HEK293 (cell line): ENCODE data around the gene C2orf66.
A peak's percentile ranks its signal among the peaks of the same experiment; 100 is the strongest.

Experiments used
- CTCF ChIA-PET: fragments of 350-600 bp; formaldehyde crosslinking; extraction: SDS; loops from one replicate; lab custom pipeline; 2021; ENCODE audit warnings: antibody characterized with exemption; lab: Yijun Ruan, JAX
- POLR2A ChIA-PET: fragments of 300-600 bp; formaldehyde crosslinking; extraction: SDS; loops from one replicate; lab custom pipeline; 2020; ENCODE audit warnings: antibody characterized with exemption, inconsistent platforms; lab: Yijun Ruan, JAX
- H3K27ac ChIP-seq: fragments of 200-500 bp; sonication (Bioruptor generic); 2 replicates; pipeline ENCODE4 v1.5.1; 2014; ENCODE audit warnings: low read depth, low read length, control low read depth, inconsistent platforms; ENCODE audit errors: extremely low read depth
- H3K36me3 ChIP-seq, 2 experiments: fragments of 200-500 bp in 1 of 2; sonication (Bioruptor generic) in 1 of 2; 1 replicate in 1 of 2; 2 replicates in 1 of 2; pipeline ENCODE4 v1.5.1; 2014 to 2017; ENCODE audit warnings: inconsistent platforms in 2 of 2, low read length in 2 of 2; ENCODE audit not compliant: control insufficient read depth in 2 of 2, insufficient read depth in 1 of 2
- H3K4me1 ChIP-seq: fragments of 200-500 bp; sonication (Bioruptor generic); 2 replicates; pipeline ENCODE4 v1.5.1; 2014; ENCODE audit warnings: mild to moderate bottlenecking, low read length, inconsistent platforms; ENCODE audit not compliant: control insufficient read depth, insufficient read depth
- H3K4me3 ChIP-seq: 2 replicates; pipeline ENCODE4 v1.5.1; 2011; ENCODE audit warnings: low read depth, mild to moderate bottlenecking, control low read depth, low read length, moderate library complexity
- H3K9me3 ChIP-seq: fragments of 200-500 bp; sonication (Bioruptor generic); 2 replicates; pipeline ENCODE4 v1.5.1; 2014; ENCODE audit warnings: low read depth, low read length, inconsistent platforms; ENCODE audit not compliant: control insufficient read depth, insufficient read depth
- FEZF1 ChIP-seq: fragments of 450-650 bp; formaldehyde crosslinking; IDR thresholded peaks from 2 replicates; pipeline ENCODE4 v1.5.1; 2016; ENCODE audit warnings: missing biosample characterization, missing genetic modification characterization
- GFI1B ChIP-seq: fragments of 450-650 bp; formaldehyde crosslinking; IDR thresholded peaks from 2 replicates; pipeline ENCODE4 v1.5.1; 2016; ENCODE audit warnings: missing biosample characterization, missing genetic modification characterization
- HOXD13 ChIP-seq: sonication (generic); formaldehyde crosslinking; IDR thresholded peaks from 2 replicates; pipeline ENCODE4 v1.8.0; 2022; ENCODE audit warnings: missing genetic modification reagents, borderline replicate concordance
- MZF1 ChIP-seq: fragments of 450-650 bp; formaldehyde crosslinking; IDR thresholded peaks from 2 replicates; pipeline ENCODE4 v1.5.1; 2017; ENCODE audit warnings: missing biosample characterization, missing genetic modification characterization, borderline replicate concordance
- ZBTB11 ChIP-seq: fragments of 450-650 bp; formaldehyde crosslinking; conservative IDR thresholded peaks from 2 replicates; pipeline ENCODE4 v1.5.1; 2016; ENCODE audit warnings: low read depth, missing biosample characterization, missing genetic modification characterization
- ZBTB48 ChIP-seq: fragments of 450-650 bp; formaldehyde crosslinking; IDR thresholded peaks from 2 replicates; pipeline ENCODE4 v1.5.1; 2016; ENCODE audit warnings: missing biosample characterization, missing genetic modification characterization
- ZBTB8A ChIP-seq: fragments of 450-650 bp; formaldehyde crosslinking; IDR thresholded peaks from 2 replicates; pipeline ENCODE4 v1.5.1; 2016; ENCODE audit warnings: missing biosample characterization, missing genetic modification characterization
- ZNF133 ChIP-seq: fragments of 450-650 bp; formaldehyde crosslinking; IDR thresholded peaks from 2 replicates; pipeline ENCODE4 v1.5.1; 2016; ENCODE audit warnings: missing biosample characterization, missing genetic modification characterization
- ZNF146 ChIP-seq: fragments of 450-650 bp; formaldehyde crosslinking; IDR thresholded peaks from 2 replicates; pipeline ENCODE4 v1.5.1; 2016; ENCODE audit warnings: missing biosample characterization, missing genetic modification characterization
- ZNF155 ChIP-seq: fragments of 450-650 bp; formaldehyde crosslinking; IDR thresholded peaks from 2 replicates; pipeline ENCODE4 v1.5.1; 2016; ENCODE audit warnings: missing biosample characterization, missing genetic modification characterization
- ZNF266 ChIP-seq: fragments of 450-650 bp; formaldehyde crosslinking; IDR thresholded peaks from 2 replicates; pipeline ENCODE4 v1.5.1; 2016; ENCODE audit warnings: missing biosample characterization, missing genetic modification characterization, low read depth
- ZNF302 ChIP-seq: fragments of 450-650 bp; formaldehyde crosslinking; IDR thresholded peaks from 2 replicates; pipeline ENCODE4 v1.5.1; 2016; ENCODE audit warnings: missing biosample characterization, missing genetic modification characterization, low read depth
- ZNF335 ChIP-seq: fragments of 450-650 bp; formaldehyde crosslinking; conservative IDR thresholded peaks from 2 replicates; pipeline ENCODE4 v1.5.1; 2016; ENCODE audit warnings: missing biosample characterization, missing genetic modification characterization
- ZNF366 ChIP-seq: fragments of 450-650 bp; formaldehyde crosslinking; conservative IDR thresholded peaks from 2 replicates; pipeline ENCODE4 v1.5.1; 2016; ENCODE audit warnings: missing biosample characterization, missing genetic modification characterization
- ZNF600 ChIP-seq: fragments of 450-650 bp; formaldehyde crosslinking; IDR thresholded peaks from 2 replicates; pipeline ENCODE4 v1.5.1; 2016; ENCODE audit warnings: missing biosample characterization, missing genetic modification characterization
- ZNF654 ChIP-seq: fragments of 450-650 bp; formaldehyde crosslinking; IDR thresholded peaks from 2 replicates; pipeline ENCODE4 v1.5.1; 2016; ENCODE audit warnings: low read depth, missing biosample characterization, missing genetic modification characterization
- ZNF677 ChIP-seq: fragments of 450-650 bp; IDR thresholded peaks from 2 replicates; pipeline ENCODE4 v1.5.0; 2018; ENCODE audit warnings: missing biosample characterization, mild to moderate bottlenecking, missing genetic modification characterization, moderate library complexity
- ZNF776 ChIP-seq: fragments of 450-650 bp; formaldehyde crosslinking; IDR thresholded peaks from 2 replicates; pipeline ENCODE4 v1.5.0; 2017; ENCODE audit warnings: missing biosample characterization, missing genetic modification characterization, borderline replicate concordance
- TF ChIP-seq, protein P1 (sequence below): fragments of 450-650 bp; formaldehyde crosslinking; IDR thresholded peaks from 2 replicates; pipeline ENCODE4 v1.5.1; 2016; ENCODE audit warnings: missing biosample characterization, missing genetic modification characterization
- TF ChIP-seq, protein P2 (sequence below): fragments of 450-650 bp; formaldehyde crosslinking; IDR thresholded peaks from 2 replicates; pipeline ENCODE4 v1.5.1; 2017; ENCODE audit warnings: missing biosample characterization, missing genetic modification characterization
- TF ChIP-seq, protein P3 (sequence below): fragments of 450-650 bp; formaldehyde crosslinking; IDR thresholded peaks from 2 replicates; pipeline ENCODE4 v1.5.1; 2016; ENCODE audit warnings: missing biosample characterization, missing genetic modification characterization

Gene C2orf66

DNA sequence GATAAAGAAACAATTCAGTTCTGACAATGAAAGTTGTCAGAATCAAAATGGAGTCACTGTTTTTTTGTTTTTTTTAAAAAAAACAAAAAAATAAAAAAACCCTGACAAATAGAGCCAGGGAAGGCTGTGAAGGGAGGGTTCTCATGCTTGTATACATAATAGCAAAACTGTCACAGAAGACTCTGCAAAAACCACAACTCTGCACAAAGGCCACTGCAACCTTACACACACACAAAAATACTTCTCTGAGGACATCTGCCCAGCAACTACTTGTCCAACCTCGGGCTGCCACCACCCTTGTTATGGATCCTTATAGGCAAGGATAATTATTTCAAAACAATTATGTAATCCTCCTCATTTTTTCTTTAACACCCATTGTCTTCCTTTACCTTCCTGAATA is 41.9 kb upstream of the C2orf66 start:
- Histone ChIP-seq H3K9me3 (no peaks in the 10 kb centered on the region), H3K4me3 (no peak overlapping the region), H3K36me3 (peaks cover 6 to 7% of the 10 kb centered on the region in 2 experiments; a peak in 2 of 3 replicates), H3K4me1 (peaks cover 11% of the 10 kb centered on the region; the same call in 1 of the 2 replicates)
- CTCF ChIA-PET, result interaction anchor here (0.6 to 0.7 kb wide), 4 partner anchors 50 to 400 kb away, joined by 3 to 4 read pairs (median 4); no protein-coding TSS in a partner anchor
- TF ChIP-seq, protein P1, sequence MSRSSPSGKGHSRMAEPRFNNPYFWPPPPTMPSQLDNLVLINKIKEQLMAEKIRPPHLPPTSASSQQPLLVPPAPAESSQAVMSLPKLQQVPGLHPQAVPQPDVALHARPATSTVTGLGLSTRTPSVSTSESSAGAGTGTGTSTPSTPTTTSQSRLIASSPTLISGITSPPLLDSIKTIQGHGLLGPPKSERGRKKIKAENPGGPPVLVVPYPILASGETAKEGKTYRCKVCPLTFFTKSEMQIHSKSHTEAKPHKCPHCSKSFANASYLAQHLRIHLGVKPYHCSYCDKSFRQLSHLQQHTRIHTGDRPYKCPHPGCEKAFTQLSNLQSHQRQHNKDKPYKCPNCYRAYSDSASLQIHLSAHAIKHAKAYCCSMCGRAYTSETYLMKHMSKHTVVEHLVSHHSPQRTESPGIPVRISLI (tag by site-specific recombination), result peak; percentile 48; the same call in 1 of the 2 replicates
- TF ChIP-seq ZNF600 (tag by site-specific recombination) (peak; percentile 58; the same call in 1 of the 2 replicates), GFI1B (tag by site-specific recombination) (no peak), ZNF335 (no peak)
- TF ChIP-seq, all 188 proteins: peak for 2
- H3K27ac ChIP-seq, result no peak overlapping the region
- POLR2A ChIA-PET, result no interaction called here

GRCh38 chr2:196849895-196850294 is 40.7 kb upstream of the C2orf66 start:
- ChIA-PET POLR2A (no interaction called here), CTCF (interaction anchor here (0.6 to 1.2 kb wide), 2 partner anchors 264 to 321 kb away, joined by 3 to 4 read pairs; no protein-coding TSS in a partner anchor)
- Histone ChIP-seq H3K9me3 (no peaks in the 10 kb centered on the region), H3K36me3 (peaks cover 11 to 14% of the 10 kb centered on the region in 2 experiments; a peak in 2 of 3 replicates), H3K4me3 (no peak overlapping the region), H3K27ac (no peak overlapping the region), H3K4me1 (peaks cover 11% of the 10 kb centered on the region; the same call in 1 of the 2 replicates)
- no peak for TF ChIP-seq HOXD13 (CRISPR knock-in tag)
- TF ChIP-seq, protein P2, sequence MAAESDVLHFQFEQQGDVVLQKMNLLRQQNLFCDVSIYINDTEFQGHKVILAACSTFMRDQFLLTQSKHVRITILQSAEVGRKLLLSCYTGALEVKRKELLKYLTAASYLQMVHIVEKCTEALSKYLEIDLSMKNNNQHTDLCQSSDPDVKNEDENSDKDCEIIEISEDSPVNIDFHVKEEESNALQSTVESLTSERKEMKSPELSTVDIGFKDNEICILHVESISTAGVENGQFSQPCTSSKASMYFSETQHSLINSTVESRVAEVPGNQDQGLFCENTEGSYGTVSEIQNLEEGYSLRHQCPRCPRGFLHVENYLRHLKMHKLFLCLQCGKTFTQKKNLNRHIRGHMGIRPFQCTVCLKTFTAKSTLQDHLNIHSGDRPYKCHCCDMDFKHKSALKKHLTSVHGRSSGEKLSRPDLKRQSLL, result peak; percentile 51; the same call in 1 of the 2 replicates
- no peak for TF ChIP-seq ZNF155
- peak; percentile 30; the same call in 1 of the 2 replicates for TF ChIP-seq ZNF654

GRCh38 chr2:196846295-196846694 is 37.1 kb upstream of the C2orf66 start:
- POLR2A ChIA-PET, result no interaction called here
- TF ChIP-seq, protein P3, sequence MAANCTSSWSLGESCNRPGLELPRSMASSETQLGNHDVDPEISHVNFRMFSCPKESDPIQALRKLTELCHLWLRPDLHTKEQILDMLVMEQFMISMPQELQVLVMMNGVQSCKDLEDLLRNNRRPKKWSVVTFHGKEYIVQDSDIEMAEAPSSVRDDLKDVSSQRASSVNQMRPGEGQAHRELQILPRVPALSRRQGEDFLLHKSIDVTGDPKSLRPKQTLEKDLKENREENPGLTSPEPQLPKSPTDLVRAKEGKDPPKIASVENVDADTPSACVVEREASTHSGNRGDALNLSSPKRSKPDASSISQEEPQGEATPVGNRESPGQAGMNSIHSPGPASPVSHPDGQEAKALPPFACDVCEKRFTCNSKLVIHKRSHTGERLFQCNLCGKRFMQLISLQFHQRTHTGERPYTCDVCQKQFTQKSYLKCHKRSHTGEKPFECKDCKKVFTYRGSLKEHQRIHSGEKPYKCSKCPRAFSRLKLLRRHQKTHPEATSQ, result no peak
- TF ChIP-seq, all 188 proteins: peak for 0
- Histone ChIP-seq H3K27ac (no peak overlapping the region), H3K4me3 (no peak overlapping the region), H3K36me3 (peaks cover 29 to 38% of the 10 kb centered on the region in 2 experiments; a peak in 2 of 3 replicates), H3K4me1 (0 out of 2 replicates have a peak, but pooled peaks cover under 1% of the 10 kb centered on the region), H3K9me3 (no peaks in the 10 kb centered on the region)
- CTCF ChIA-PET, result no interaction called here

DNA sequence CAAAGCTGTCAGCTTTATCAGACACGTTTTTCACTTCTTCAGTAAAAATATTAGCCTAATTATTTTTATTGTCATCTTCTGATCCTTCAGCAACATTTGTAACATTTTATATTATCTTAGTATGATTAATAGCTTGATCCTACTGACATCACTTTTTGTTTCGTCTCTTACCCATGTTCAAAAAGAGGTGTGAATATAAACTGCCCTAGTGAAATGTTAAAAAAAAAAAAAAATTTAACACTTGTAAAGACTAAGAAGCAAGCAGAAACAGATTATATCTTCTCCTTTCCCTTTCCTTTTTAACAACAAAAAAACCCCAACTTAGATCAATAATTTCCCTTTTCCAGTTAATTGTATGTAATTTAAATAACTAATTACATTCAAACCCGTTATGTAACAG is 36.2 kb upstream of the C2orf66 start:
- Histone ChIP-seq H3K4me3 (no peak overlapping the region), H3K27ac (no peak overlapping the region), H3K36me3 (peaks cover 38 to 42% of the 10 kb centered on the region in 2 experiments; a peak in 2 of 3 replicates), H3K4me1 (no peaks in the 10 kb centered on the region), H3K9me3 (no peaks in the 10 kb centered on the region)
- POLR2A ChIA-PET, result no interaction called here
- CTCF ChIA-PET, result interaction anchor here (0.7 kb wide), 1 partner anchor 242 kb away, joined by 4 read pairs; no protein-coding TSS in a partner anchor
- TF ChIP-seq FEZF1 (tag by site-specific recombination) (no peak), ZNF302 (tag by site-specific recombination) (no peak), ZNF366 (tag by site-specific recombination) (no peak), ZNF133 (tag by site-specific recombination) (no peak), ZBTB48 (tag by site-specific recombination) (no peak), ZBTB8A (no peak), MZF1 (tag by site-specific recombination) (no peak), ZNF677 (tag by site-specific recombination) (no peak), ZNF776 (tag by site-specific recombination) (no peak), ZNF266 (tag by site-specific recombination) (no peak), ZNF146 (tag by site-specific recombination) (no peak), GFI1B (tag by site-specific recombination) (no peak), ZBTB11 (tag by site-specific recombination) (no peak)
